HG02884 (cell line): ENCODE data around the gene CA10.

Source experiments
- ATAC-seq: cut with Tn5 transposase; IDR thresholded peaks from one replicate; pipeline ENCODE4 v1.9.1; 2021; ENCODE audit warnings: mild to moderate bottlenecking, moderate library complexity; ENCODE audit not compliant: unreplicated experiment

The CA10 gene

DNA sequence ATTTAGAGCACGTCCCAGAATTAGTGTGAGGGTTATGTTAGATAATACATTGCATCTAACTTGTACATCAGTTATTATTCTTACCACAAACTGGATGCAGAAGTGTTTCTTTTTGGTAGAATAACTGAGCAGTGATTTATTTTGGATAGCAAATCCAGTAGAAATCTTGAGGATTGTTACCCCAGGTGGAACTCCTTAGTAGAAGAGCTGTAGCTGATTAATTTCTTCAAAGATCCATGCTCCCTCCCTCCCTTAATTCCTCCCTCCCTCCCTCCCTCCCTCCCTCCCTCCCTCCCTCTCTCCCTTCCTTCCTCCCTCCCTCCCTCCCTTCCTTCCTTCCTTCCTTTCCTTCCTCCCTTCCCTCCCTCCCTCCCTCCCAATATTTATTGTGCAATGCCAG is 337.7 kb downstream of the CA10 start:
- ATAC-seq: no peak

DNA sequence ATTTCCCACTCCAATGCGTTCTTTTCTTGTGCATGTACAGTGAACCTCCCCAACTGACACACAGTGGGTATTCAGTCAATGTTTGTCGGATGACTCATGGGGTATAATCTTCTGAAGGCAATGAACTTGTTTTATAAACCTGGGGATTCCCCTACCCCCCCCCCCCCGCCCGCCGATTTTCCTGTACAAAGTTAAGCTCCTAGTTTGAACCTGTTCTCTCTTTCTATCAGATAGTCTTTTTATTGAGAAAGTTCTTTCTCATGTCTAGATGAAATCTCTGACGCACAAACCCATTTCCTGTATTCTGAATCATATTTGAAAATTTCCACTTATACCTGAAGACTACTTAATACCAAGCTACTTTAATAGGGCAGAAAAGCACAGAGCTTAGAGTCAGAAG is 338.3 kb downstream of the CA10 start:
- no peak for ATAC-seq

DNA sequence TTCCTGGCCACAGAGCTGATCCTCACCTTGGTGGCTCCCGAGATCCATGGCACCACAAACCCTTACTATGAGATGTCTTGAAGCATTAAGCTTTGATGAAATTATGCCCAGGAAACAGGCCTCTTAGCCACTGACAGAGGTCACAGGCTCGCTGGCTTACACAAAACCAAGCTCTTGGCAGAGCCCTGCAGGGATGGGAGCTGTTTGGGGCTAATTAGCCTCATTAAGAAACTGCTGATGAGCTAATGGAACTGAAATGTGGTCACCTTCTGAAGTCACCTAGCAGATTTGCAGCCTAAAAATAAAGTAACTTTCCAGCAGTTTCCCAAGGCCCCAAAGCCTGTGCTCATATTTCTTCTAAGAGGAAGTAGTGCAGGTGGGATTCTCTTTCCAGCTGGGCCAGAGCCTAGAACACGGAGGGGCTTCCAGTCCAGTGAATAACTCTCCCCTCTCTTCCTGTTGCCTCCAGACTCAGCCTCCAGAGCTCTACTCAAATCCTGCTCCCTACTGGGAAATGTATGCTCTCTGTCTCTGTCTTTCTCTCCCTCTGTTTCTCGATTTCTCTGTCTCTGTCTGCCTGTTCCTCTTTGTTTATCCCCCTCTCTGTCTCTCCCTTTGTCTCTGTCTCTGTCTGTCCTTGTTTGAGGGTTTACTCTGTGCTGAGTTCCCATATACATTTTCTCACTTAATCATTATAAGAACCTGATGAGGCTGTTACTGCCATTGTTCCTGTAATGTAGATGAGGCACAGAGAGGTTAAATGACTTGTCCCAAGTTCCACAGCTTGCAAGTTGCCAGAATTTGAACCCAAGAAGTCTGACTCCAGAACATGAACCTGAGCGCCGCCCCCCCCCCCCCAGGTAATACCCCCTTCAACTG is 338.9 kb downstream of the CA10 start:
- no peak for ATAC-seq

DNA sequence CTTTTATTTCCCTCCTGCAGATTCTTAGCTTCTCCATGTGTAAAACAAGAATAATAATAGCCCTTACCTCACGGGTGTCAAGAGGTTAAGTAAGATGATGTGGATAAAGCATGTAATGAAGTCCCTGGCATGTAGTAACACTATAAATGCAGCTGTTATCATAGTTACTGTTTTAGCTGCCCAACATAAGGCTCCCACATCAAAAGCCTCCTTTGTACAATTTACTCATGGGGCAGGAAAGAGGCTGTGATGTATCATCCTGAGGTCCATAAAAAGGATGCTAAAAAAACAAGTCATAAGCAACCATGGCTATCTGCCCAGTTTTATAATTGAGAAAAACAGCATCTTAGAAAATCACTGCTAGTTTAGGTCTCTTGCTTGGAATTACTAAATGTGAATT is 339.7 kb downstream of the CA10 start:
- ATAC-seq: no peak

DNA sequence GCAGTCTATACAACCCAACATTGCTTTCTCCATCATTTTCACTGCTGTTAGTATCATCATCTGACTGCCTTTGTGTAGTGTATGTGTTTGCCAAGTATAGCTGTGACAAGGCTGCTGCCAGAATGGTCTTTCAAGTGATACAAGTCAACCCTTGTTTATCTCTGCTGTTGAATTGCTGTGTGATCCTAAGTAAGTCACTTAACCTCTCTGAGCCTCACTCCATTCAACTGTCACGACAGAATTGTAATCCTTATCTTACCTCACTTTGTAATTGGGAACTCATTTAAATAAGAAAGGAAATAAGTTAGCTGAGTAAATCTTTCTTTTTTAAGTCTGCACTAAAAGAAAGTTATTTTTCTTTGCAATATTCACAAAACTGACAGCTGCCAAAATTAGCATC is 340.6 kb downstream of the CA10 start:
- no peak for ATAC-seq

DNA sequence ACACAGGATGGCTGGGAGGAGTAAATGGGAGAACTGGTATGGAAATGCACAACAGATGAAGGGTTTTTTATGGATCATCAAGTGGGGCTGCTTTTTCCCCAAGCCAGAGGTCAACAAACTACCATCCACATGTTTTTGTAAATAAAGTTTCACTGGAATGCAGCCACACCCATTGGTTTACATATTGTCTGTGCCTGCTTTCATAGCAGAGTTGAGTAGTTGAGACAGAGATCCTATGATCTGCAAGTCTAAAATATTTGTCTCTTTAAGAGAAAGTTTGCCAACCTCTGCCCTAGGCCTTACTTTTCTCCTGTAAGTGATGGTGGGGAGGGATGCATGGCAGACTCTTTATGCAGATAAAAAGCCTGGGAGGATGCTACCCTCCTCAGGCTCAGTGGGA is 341.4 kb downstream of the CA10 start:
- ATAC-seq: no peak

DNA sequence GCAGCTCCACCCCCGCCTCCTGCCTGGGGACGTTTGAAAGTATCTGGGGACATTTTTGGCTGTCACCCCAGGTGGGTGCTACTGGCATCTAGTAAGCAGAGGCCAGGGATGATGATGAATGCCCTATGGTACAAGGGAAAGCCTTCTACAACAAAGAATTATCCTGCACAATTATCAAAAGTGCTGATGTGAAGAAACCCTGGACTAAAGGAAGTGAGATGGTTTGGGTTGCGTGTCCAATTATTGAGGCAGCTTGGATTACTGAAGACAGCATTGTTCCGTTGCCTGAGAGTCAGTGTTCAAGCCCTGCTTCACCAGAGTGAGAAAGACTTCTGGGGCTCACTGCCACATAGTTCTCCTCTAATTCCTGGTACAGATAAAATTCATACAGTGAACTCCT is 343.4 kb downstream of the CA10 start:
- no peak for ATAC-seq

DNA sequence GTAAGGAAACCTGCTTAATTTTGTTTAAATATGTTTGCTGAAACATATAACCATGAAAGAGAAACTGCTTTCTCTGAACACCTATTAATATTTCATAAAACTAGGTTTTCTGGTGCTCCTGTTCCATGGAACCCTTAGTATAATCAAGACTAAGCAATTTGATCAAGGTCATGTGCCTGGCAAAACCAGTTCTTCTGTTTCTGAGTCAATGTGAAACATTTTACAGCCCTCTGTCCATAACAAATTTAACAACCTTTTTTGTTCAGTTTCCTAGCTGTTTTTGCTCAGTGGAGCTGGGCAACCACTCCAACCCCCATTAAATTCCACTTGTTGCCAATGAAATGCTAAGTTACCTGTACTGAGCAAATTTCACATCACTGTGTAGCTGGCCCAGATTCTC is 344.0 kb downstream of the CA10 start:
- no peak for ATAC-seq

DNA sequence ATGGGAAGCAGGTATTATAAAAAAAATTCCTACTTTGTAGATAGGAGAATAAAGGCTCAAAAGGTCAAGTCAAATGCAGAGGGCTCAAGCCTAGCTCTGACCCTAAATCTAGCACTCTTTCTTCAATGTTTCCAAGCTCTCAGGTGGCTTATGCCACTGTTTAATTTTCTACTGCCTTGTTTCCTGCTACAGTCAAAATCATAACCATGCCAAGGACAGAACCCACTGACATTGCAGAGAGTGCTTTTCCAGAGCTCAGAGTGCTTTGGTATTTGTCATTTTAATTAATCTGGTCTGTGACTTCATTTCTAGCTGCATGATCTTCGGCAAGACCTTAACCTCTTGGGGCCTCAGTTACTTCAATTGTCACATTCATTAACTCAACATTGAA is 344.7 kb downstream of the CA10 start:
- no peak for ATAC-seq

DNA sequence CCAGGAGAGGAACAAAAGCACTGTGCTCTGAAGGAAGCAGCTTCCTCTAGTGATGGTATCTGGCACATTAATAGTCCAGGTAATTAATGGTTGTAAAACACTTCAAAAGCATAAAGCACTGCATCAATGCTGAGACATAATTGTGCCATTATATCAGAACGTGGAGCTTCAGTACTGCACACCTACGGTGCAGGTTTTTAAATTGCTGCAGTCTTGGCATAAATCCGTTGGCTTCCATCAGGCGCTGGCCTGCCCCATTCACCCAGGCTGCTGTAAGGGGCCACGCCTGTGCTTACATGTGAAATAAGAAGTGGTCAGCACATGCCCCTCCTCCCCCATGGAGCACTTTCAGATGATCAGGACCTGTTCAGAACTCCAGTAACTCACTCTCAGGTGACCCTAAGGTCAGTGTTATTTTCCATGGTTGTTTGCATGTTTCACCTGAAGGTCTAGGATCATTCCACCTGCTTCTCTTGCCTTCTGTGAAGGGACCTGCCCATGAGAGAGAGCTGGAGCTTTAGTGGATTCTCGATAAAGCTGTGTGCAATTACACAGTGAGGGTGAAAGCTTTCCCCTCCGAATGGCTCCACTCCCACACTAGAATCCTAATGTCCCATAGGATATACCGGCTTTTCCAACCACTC is 345.3 kb downstream of the CA10 start:
- no peak for ATAC-seq

DNA sequence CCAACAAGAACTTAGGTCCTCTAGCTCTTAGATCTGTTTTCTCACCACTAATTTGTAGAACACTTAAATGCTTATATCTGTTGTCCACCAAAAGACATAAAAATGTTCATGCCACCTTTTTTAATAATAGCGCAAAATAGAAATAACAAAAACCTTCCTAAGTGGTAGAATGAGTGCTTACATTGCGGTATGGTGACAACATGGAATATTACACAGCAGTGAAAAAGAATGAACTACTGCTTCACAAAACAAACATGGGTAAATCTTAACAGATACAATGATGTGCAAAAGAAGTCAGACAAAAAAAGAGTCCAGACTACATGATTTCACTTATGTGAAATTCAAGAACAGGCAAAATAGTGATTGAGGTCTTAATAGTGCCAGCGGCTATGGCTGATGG is 351.1 kb downstream of the CA10 start:
- ATAC-seq: no peak

DNA sequence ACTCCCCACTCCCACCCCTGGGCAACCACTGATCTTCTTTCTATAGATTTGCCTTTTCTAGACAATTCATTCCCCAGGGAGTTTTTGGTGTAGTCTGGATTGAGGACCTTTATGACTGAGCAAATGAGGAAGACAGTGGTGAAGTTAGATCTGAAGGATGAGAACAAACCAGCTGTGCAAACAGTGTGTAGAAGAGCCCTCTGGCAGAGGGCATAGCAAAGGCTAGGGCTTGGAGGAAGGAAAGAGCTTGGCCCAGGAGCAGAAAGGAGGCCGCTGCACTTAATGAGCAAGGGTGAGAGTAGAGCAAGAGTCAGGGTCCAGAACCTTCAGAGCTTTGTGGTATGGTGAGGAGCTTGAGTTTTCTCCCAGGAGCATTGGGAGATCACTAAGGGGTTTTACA is 352.7 kb downstream of the CA10 start:
- no peak for ATAC-seq

DNA sequence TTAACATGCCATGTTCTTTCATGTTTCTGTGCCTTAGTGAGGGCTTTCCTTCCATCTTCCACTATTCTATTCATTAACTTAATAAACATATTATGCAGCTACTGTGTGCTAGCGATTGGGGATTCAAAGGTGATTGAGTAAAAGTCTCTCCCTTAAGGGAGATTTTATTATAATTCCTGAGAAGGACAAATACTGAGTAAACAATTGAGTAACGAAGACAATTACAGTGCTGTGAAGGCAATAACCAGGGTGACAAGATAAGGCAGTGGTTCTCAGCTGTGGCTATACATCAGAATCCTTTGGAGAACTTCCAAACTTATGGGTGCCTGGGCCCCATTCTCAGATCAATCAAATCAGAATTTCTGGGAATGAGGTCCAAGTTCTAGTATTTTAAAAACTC is 353.3 kb downstream of the CA10 start:
- no peak for ATAC-seq

DNA sequence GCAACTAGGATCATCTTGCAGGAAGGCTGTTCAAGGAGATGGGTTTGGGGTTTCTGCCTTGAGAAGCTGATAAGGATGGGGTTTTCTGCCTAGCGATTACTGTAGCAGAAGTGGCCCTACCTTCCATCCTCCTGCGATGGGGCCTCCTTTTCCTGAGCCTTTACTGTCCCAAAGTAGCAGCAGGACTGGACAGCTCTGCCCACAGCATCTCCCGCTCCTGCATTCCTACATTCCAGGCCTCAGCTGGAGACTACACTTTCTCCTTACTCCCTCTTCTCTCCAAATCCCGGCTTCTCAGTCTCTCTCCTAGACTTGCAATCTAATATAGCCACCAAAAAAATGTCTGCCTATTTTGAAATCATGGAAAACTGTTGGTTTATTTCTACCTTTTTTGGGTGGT is 355.4 kb downstream of the CA10 start:
- ATAC-seq: no peak

DNA sequence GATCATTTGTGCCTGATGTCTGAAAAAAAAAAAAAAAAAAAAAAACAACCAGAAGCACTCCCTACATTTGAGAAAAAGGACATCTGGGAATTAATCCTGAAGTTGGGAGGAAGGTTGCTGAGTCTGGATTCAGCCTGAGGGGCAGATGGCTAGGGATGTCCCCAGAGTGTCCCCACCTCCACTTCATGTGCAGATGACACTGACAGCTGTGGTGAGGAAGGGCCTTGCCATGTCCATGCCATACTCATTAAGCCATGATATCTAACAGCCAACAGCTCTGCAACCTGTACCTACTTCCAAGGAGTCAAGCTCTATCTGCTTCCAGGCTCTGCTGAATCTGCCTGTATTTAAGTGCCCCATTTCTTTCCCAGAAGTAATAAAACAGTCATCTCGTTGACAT is 356.0 kb downstream of the CA10 start:
- ATAC-seq: no peak

DNA sequence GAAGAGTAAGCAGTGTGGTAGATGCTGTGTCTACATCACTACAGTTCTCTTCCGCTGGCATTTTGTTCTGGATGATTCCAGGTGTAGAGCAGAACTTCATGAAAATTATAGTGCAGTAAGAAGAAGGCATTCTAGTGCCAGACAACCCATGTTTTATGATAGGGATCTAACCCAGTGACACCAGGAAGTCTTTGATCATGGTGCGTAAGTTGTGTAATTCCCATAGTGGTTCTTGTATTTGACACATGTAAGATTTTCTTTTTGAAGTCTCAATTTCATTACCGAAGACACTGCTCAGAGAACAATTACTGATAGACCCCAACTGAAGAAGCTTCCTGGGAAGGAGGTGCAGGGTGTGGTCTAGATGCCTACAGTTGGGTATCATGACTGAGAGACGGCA is 356.9 kb downstream of the CA10 start:
- ATAC-seq: no peak

DNA sequence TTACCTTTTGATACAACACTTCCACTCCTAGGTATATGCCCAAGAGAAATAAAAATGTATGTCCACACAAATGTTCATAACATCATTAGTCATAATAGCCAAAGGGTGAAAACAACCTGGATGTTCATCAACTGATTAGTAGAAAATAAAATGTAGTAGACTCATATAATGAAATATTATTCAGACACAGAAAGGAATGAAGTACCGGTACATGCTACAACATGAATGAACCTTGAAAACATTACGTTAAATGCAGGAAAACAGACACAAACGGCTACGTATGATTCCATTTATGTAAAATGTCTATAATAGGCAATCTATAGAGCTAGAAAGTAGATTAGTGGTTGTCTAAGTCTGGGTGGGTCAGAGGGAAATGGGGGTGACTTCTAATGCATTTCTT is 358.5 kb downstream of the CA10 start:
- ATAC-seq: no peak

DNA sequence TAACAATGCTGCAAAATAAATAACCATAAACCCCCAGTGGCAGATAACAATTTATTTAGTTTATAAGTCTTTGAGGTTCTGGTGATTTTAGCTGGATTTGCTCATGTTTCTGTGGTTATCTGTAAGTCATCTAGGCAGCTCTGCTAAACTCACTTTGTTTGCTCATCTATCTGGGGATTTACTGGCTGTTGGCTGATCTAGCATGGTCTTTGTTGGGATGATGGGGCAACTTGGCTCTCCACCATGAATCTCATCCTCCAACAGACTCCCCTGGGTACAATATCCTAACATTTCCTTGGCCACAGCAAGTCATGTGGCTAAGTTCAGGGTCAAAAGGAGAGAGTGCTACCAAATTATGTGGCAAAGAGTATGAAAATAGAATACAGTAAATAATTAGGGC is 359.3 kb downstream of the CA10 start:
- no peak for ATAC-seq

DNA sequence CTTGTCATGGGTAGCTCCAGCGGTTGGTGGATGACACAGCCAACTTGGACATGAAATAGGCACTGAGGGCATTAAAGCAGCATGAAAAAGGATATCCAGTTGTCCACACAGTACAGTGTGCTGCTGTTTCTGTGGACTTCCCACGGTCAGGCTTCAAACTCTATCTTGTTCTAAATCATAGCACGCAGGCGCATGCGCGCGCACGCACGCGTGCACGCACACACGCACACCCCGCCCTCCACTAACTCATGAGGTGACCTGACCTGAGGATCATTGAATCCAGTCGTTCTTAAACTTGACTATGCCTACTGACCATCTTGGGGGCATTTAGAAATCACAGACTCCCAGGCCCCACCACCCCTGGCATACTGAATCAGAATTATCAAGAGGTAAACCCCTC is 361.4 kb downstream of the CA10 start:
- no peak for ATAC-seq

DNA sequence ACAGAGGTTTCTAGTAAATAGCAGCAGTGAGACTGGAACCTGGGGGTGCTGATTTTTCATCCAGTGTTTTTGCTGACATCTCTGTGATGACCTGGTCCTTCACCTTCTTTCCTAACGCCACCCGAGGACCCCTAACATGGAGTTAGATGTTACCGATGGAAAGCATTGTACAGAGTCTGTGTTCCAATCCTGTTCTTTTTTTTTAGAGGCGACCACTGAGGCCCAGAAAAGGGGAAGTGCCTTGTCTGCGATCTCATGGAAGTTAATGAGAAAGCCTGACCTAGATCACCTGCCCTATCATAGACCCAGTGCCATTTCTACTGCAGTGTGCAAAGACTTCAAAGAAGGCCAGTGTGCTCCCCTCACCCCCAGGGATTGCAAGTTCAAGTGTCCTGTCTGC is 362.5 kb downstream of the CA10 start:
- no peak for ATAC-seq

DNA sequence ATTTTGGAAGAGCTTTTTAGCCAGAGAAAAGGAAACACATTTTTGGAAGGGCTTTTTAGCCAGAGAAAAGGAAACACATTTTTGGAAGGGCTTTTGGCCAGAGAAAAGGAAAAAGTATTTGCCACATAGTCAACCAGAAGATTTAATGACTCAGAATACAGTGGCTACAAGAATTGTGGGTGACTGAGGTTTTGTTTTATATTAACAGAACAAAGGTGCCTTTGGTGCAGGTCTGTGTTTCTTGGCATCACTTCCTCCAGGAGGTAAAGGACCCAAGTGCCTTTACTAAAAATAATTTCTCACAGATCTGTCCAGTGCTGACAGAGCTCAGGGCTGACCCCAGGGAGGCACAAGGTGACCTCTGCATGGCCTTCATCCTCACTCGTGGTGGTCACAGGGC is 363.1 kb downstream of the CA10 start:
- no peak for ATAC-seq

DNA sequence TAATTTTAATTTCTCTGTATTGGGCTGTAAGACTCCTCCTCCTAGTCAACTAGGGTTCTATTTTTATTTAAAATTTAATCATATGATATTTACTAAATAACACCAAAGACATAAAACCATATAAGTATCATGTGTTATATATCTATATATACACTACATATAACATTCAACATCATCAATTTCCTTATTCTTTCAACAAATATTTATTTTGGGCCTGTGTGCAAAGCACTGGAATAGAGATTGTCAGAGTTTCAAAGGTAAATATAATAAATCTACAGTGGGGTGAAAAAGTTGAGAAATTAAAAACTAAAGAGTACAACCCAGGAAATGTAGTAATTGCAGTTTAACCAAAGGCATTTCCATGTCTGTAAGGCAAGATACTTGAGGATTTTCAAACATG is 364.0 kb downstream of the CA10 start:
- no peak for ATAC-seq

DNA sequence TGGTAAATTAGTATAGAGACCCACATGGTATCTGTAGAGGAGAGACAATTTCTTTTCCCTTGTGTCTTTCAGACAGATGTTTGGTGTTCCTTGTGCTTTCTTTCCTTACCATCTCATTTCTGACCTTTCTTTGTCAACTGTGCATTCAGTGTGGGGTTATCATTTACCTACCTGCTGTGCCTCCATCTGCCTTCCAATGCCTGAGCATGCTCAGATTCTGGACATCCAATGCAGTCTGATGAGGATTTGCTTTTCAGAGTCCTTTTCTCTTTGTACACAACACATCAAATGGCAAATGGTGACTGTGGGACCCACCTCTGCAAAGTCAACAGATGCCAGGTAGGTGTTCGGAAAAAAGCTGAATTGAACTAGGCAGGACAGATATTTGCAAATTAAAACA is 364.8 kb downstream of the CA10 start:
- no peak for ATAC-seq
